Hepatocyte (in vitro differentiated cells): Measurements from ENCODE around the gene ZDHHC5. TPM values are rescaled to one million over a fixed set of nuclear protein-coding genes. Genes with fewer than 3 reads are reported as not detected.
A peak's percentile ranks its signal among the peaks of the same experiment; 100 is the strongest.

Experiments
- DNase-seq: peaks from one replicate; pipeline ENCODE4 v3.0.0-alpha.2; 2016; ENCODE audit warnings: low spot score
- H2AFZ ChIP-seq: fragments of 200-600 bp; sonication (generic); 2 replicates; pipeline ENCODE4 v1.6.0; 2016; ENCODE audit warnings: antibody characterized with exemption, mild to moderate bottlenecking
- H3K27ac ChIP-seq: fragments of 200-600 bp; sonication (generic); 2 replicates; pipeline ENCODE4 v1.5.1; 2016; ENCODE audit warnings: mild to moderate bottlenecking
- H3K27me3 ChIP-seq: fragments of 200-600 bp; sonication (generic); 2 replicates; pipeline ENCODE4 v1.6.1; 2016
- H3K36me3 ChIP-seq: fragments of 200-600 bp; sonication (generic); replicated peaks from 2 replicates; pipeline ENCODE4 v1.5.1; 2016; ENCODE audit warnings: low read depth; ENCODE audit not compliant: insufficient read depth
- H3K4me1 ChIP-seq: fragments of 200-600 bp; sonication (generic); 2 replicates; pipeline ENCODE4 v1.5.1; 2016; ENCODE audit warnings: mild to moderate bottlenecking, moderate library complexity; ENCODE audit not compliant: insufficient read depth
- H3K4me2 ChIP-seq: fragments of 200-600 bp; sonication (generic); 2 replicates; pipeline ENCODE4 v1.6.0; 2016
- H3K4me3 ChIP-seq: fragments of 200-600 bp; sonication (generic); 2 replicates; pipeline ENCODE4 v1.5.1; 2016; ENCODE audit warnings: mild to moderate bottlenecking
- H3K79me2 ChIP-seq: fragments of 200-600 bp; sonication (generic); 2 replicates; pipeline ENCODE4 v1.6.0; 2017; ENCODE audit warnings: mild to moderate bottlenecking
- H3K9me2 ChIP-seq: fragments of 200-600 bp; sonication (generic); replicated peaks from 2 replicates; pipeline ENCODE4 v1.6.0; 2017; ENCODE audit warnings: mild to moderate bottlenecking; ENCODE audit not compliant: insufficient read depth
- H3K9me3 ChIP-seq: fragments of 200-600 bp; sonication (generic); 2 replicates; pipeline ENCODE4 v1.5.1; 2016; ENCODE audit warnings: low read depth, mild to moderate bottlenecking
- H4K20me1 ChIP-seq: fragments of 200-600 bp; sonication (generic); 2 replicates; pipeline ENCODE4 v1.6.0; 2016; ENCODE audit warnings: mild to moderate bottlenecking; ENCODE audit not compliant: insufficient read depth, poor library complexity, severe bottlenecking
- EZH2 ChIP-seq: fragments of 200-600 bp; sonication (generic); IDR thresholded peaks from 2 replicates; pipeline ENCODE4 v1.6.1; 2016; ENCODE audit warnings: antibody characterized with exemption, mild to moderate bottlenecking, borderline replicate concordance
- EZH2phosphoT487 ChIP-seq: fragments of 200-600 bp; sonication (generic); IDR thresholded peaks from one replicate; pipeline ENCODE4 v1.6.1; 2018; ENCODE audit warnings: antibody characterized with exemption, mild to moderate bottlenecking, low read depth, moderate library complexity; ENCODE audit not compliant: unreplicated experiment, severe bottlenecking
- WGBS: methylation state at CpG from one replicate; pipeline ENCODE4 v1.1.6; 2016; ENCODE audit warnings: low lambda C conversion rate; ENCODE audit errors: missing lambda C conversion rate; 5-methylcytosine and 5-hydroxymethylcytosine counted together
- polyA plus RNA-seq: library from polyadenylated mRNA; unstranded; fragments of >200 nt; fragmentation: Nextera tagmentation; extraction: Ambion mirVana; gene quantifications from 2 replicates; pipeline ENCODE4 v1.2.1, GENCODE V29; 2016
- total RNA-seq: library from RNA; depleted of rRNA; stranded (reverse); fragments of >200 nt; gene quantifications from 2 replicates; pipeline ENCODE4 v1.2.3, GENCODE V29; 2014
- TF ChIP-seq, protein P1 (sequence below): fragments of 200-600 bp; sonication (generic); IDR thresholded peaks from 2 replicates; pipeline ENCODE4 v1.5.1; 2016; ENCODE audit warnings: antibody characterized with exemption, mild to moderate bottlenecking; ENCODE audit not compliant: poor library complexity

The ZDHHC5 gene, protein sequence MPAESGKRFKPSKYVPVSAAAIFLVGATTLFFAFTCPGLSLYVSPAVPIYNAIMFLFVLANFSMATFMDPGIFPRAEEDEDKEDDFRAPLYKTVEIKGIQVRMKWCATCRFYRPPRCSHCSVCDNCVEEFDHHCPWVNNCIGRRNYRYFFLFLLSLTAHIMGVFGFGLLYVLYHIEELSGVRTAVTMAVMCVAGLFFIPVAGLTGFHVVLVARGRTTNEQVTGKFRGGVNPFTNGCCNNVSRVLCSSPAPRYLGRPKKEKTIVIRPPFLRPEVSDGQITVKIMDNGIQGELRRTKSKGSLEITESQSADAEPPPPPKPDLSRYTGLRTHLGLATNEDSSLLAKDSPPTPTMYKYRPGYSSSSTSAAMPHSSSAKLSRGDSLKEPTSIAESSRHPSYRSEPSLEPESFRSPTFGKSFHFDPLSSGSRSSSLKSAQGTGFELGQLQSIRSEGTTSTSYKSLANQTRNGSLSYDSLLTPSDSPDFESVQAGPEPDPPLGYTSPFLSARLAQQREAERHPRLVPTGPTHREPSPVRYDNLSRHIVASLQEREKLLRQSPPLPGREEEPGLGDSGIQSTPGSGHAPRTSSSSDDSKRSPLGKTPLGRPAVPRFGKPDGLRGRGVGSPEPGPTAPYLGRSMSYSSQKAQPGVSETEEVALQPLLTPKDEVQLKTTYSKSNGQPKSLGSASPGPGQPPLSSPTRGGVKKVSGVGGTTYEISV
- total RNA-seq: 41.3 and 45.7 TPM in 2 replicates
- polyA plus RNA-seq: 35.9 and 42.3 TPM in 2 replicates

DNA sequence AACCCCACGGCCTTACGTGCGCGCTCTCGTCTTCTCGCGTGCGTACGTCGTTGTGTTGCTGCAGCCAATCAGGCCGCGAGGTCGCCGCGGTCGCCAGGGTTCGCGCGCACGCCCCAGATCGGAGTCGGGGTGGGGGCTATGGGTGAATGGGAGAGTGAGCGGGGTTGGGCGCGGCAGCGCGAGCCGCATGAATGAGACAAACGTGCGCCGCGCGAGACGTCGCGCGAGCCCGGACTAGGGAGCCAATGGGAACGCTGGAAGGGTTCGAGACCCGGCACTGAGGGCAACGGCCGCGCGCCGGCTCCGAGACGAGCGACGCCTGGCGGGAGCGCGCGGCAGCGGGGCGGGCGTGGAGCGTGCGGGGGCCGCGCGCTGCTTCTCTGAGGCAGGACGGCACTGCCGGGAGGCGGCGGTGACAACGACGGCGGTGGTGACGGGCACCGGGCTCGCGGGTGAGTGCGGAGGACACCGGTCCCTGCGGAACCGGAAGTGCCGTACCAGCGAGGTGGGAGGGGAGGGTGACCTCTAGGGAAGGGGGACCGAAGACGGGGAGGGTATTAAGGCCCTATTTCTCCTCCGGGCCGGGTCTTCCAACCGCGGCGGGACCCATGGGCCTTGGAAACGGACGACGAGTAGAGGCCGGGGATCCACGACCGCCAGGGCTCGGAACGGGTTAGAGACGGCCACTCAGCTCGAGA lies at the start of gene ZDHHC5:
ZDHHC5 (plus strand) TSS at position 379 of the 698 bp plus-strand sequence. CDS start 4,977 bp downstream, outside the sequence.
- DNase-seq: peak; percentile 99
- peak within 1 kb of the TSS; percentile 70 for H2AFZ ChIP-seq
- peaks cover 9% of the 10 kb centered on the region for H3K4me1 ChIP-seq
- H3K27me3 ChIP-seq: no peaks in the 10 kb centered on the region
- WGBS: under 1% methylated on average over 72 of the region's 96 CpGs
- H3K79me2 ChIP-seq: peaks cover 43% of the 10 kb centered on the region
- no peaks in the 10 kb centered on the region for H3K36me3 ChIP-seq
- H3K4me3 ChIP-seq: peak within 1 kb of the TSS; percentile 94
- no peaks in the 10 kb centered on the region for H3K9me2 ChIP-seq
- peak within 1 kb of the TSS; percentile 97 for H3K27ac ChIP-seq
- peaks cover 10% of the 10 kb centered on the region for H4K20me1 ChIP-seq
- TF ChIP-seq EZH2phosphoT487 (no peak), EZH2 (no peak)
- TF ChIP-seq, protein P1, sequence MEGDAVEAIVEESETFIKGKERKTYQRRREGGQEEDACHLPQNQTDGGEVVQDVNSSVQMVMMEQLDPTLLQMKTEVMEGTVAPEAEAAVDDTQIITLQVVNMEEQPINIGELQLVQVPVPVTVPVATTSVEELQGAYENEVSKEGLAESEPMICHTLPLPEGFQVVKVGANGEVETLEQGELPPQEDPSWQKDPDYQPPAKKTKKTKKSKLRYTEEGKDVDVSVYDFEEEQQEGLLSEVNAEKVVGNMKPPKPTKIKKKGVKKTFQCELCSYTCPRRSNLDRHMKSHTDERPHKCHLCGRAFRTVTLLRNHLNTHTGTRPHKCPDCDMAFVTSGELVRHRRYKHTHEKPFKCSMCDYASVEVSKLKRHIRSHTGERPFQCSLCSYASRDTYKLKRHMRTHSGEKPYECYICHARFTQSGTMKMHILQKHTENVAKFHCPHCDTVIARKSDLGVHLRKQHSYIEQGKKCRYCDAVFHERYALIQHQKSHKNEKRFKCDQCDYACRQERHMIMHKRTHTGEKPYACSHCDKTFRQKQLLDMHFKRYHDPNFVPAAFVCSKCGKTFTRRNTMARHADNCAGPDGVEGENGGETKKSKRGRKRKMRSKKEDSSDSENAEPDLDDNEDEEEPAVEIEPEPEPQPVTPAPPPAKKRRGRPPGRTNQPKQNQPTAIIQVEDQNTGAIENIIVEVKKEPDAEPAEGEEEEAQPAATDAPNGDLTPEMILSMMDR: peak; percentile 37
- H3K4me2 ChIP-seq: peak within 1 kb of the TSS; percentile 80
- no peaks in the 10 kb centered on the region for H3K9me3 ChIP-seq

DNA sequence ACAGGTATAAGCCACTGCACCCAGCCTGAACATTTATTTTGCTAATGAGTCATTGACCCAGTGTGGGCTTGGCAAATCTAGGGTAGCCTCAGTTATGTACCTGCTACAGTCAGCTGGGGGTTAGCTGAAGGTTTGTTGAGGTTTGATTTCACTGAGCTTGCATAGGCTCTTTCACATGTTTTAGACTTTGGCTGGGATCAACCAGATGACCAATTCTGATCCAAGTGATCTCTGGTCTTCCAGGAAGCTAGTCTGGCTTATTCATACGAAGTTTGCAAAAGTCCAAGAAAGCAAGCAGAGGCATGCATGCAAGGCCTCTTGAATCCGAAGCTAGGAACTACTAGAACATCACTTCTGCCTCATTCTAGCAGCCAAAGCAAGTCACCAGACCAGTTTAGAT lies 49.5 kb upstream of the ZDHHC5 start:
- WGBS: 88% methylated on average over 2 of the region's 2 CpGs
- H3K79me2 ChIP-seq: no peaks in the 10 kb centered on the region
- H3K27me3 ChIP-seq: no peaks in the 10 kb centered on the region
- no peak overlapping the region for H3K27ac ChIP-seq
- H3K36me3 ChIP-seq: no peaks in the 10 kb centered on the region
- H2AFZ ChIP-seq: no peak overlapping the region
- no peaks in the 10 kb centered on the region for H4K20me1 ChIP-seq
- DNase-seq: no peak
- H3K4me2 ChIP-seq: no peak overlapping the region
- H3K9me2 ChIP-seq: no peaks in the 10 kb centered on the region
- H3K4me3 ChIP-seq: no peak overlapping the region
- H3K4me1 ChIP-seq: no peaks in the 10 kb centered on the region
- no peak for TF ChIP-seq EZH2
- TF ChIP-seq, protein P1: no peak
- TF ChIP-seq EZH2phosphoT487: no peak
- H3K9me3 ChIP-seq: no peaks in the 10 kb centered on the region

DNA sequence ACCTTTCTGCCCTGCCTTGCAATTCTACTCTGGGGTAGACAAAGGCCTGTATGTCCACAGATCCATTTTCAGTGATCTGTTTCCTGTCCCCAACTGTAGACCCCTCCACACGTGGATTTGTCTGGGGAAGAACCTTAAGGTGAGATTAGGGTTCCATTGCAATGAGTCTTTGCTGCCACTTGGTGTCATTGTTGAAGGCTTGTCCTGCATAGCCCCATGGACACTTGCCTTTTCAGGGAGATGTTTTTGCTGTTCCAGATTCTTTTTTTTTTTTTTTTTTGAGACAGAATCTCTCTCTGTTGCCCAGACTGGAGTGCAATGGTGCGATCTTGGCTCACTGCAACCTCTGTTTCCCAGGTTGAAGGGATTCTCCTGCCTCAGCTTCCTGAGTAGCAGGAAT lies 48.6 kb upstream of the ZDHHC5 start:
- H3K9me3 ChIP-seq: no peaks in the 10 kb centered on the region
- H3K4me1 ChIP-seq: no peaks in the 10 kb centered on the region
- WGBS: 93% methylated on average over 2 of the region's 2 CpGs
- no peaks in the 10 kb centered on the region for H3K36me3 ChIP-seq
- no peak overlapping the region for H3K27ac ChIP-seq
- no peak overlapping the region for H3K4me2 ChIP-seq
- H3K79me2 ChIP-seq: no peaks in the 10 kb centered on the region
- no peak overlapping the region for H3K4me3 ChIP-seq
- H4K20me1 ChIP-seq: no peaks in the 10 kb centered on the region
- no peaks in the 10 kb centered on the region for H3K9me2 ChIP-seq
- no peak overlapping the region for H2AFZ ChIP-seq
- TF ChIP-seq, protein P1: no peak
- no peak for TF ChIP-seq EZH2
- TF ChIP-seq EZH2phosphoT487: no peak
- H3K27me3 ChIP-seq: no peaks in the 10 kb centered on the region
- no peak for DNase-seq
